Testis (tissue), 3 donors: Measurements from ENCODE around the gene TCF7L2. TPM values are rescaled to one million over a fixed set of nuclear protein-coding genes. Genes with fewer than 3 reads are reported as not detected.

ENCODE experiments used
- DNase-seq: peaks from one replicate; pipeline ENCODE4 v3.0.0-alpha.2; 2019
- H3K27ac ChIP-seq, 2 donors: fragments of 200-600 bp; sonication (generic); one replicate each; pipeline ENCODE4 v1.5.1; 2019
- H3K27me3 ChIP-seq: fragments of 200-600 bp; sonication (generic); one replicate; pipeline ENCODE4 v1.5.1; 2019
- H3K36me3 ChIP-seq: fragments of 200-600 bp; sonication (generic); one replicate; pipeline ENCODE4 v1.5.1; 2017; ENCODE audit warnings: low read depth; ENCODE audit errors: missing control alignments
- H3K4me1 ChIP-seq: fragments of 200-600 bp; sonication (generic); one replicate; pipeline ENCODE4 v1.5.1; 2019
- H3K4me3 ChIP-seq, 2 donors: fragments of 200-600 bp; sonication (generic); one replicate each; pipeline ENCODE4 v1.5.1; 2017 to 2019
- H3K9me3 ChIP-seq: fragments of 200-600 bp; sonication (generic); one replicate; pipeline ENCODE4 v1.5.1; 2017
- CTCF ChIP-seq, 3 experiments: fragments of 450-650 bp in 2 of 3; fragments of 200-600 bp in 1 of 3; sonication (generic) in 1 of 3; IDR thresholded peaks; one replicate each; pipeline ENCODE4 v1.5.1; 2016 to 2019; ENCODE audit warnings: antibody characterized with exemption in 3 of 3, mild to moderate bottlenecking in 2 of 3, moderate library complexity in 1 of 3
- POLR2A ChIP-seq: fragments of 450-650 bp; IDR thresholded peaks from one replicate; pipeline ENCODE4 v1.6.1; 2017; ENCODE audit warnings: antibody characterized with exemption, mild to moderate bottlenecking, moderate library complexity
- WGBS, 2 donors: methylation state at CpG; one replicate each; pipeline ENCODE4 v1.1.5; 2018; 5-methylcytosine and 5-hydroxymethylcytosine counted together
- intact Hi-C: fragments of 100-400 bp; cut with DNase I; formaldehyde crosslinking; loops from one replicate; pipeline ENCODE4 v1.15.1; 2023; ENCODE audit warnings: low total_unique reads
- polyA plus RNA-seq: library from polyadenylated mRNA; stranded (reverse); fragments of 350-450 nt; fragmentation: Illumina TruSeq; extraction: RNeasy Lipid Tissue Mini Kit (QIAGEN cat#74804); gene quantifications from one replicate; pipeline ENCODE4 v1.2.3, GENCODE V29; 2014; ENCODE audit warnings: low read depth, low replicate concordance; ENCODE audit not compliant: insufficient read depth
- total RNA-seq, 2 donors: library from RNA; depleted of rRNA; stranded (reverse); fragments of >200 nt; gene quantifications; one replicate each; pipeline ENCODE4 v1.2.3, GENCODE V29; 2016

TCF7L2 gene
- total and polyA plus RNA-seq, 3 donors from 2014 or later = 18.5 to 25.4 (median 23.3) TPM

GRCh38 chr10:112927980-112928379 is 22.1 kb upstream of the TCF7L2 start:
- Histone ChIP-seq H3K27ac (no peak overlapping the region), H3K27me3 (no peaks in the 10 kb centered on the region), H3K9me3 (no peaks in the 10 kb centered on the region), H3K36me3 (no peaks in the 10 kb centered on the region), H3K4me1 (no peaks in the 10 kb centered on the region), H3K4me3 (no peak overlapping the region)
- WGBS, 2 donors = 79 to 96% methylated on average over 2 of the region's 2 CpGs
- no peak for TF ChIP-seq POLR2A
- no peak for TF ChIP-seq CTCF (IDR thresholded peaks at IDR 0.05)
- no peak for DNase-seq
- intact Hi-C loops = no loop called here

GRCh38 chr10:112932658-112933057 is 17.4 kb upstream of the TCF7L2 start:
- DNase-seq = no peak
- intact Hi-C loops = no loop called here
- Histone ChIP-seq H3K9me3 (no peaks in the 10 kb centered on the region), H3K4me1 (no peaks in the 10 kb centered on the region), H3K36me3 (no peaks in the 10 kb centered on the region), H3K27me3 (no peaks in the 10 kb centered on the region), H3K4me3 (no peak overlapping the region), H3K27ac (no peak overlapping the region)
- no peak for TF ChIP-seq CTCF (IDR thresholded peaks at IDR 0.05)
- no peak for TF ChIP-seq POLR2A
- WGBS, 2 donors = 91 to 98% methylated on average over 4 of the region's 4 CpGs

GRCh38 chr10:112934193-112934592 is 15.9 kb upstream of the TCF7L2 start:
- no peaks in the 10 kb centered on the region for H3K4me1 ChIP-seq
- H3K9me3 ChIP-seq = no peaks in the 10 kb centered on the region
- H3K36me3 ChIP-seq = no peaks in the 10 kb centered on the region
- no peaks in the 10 kb centered on the region for H3K27me3 ChIP-seq
- intact Hi-C loops = no loop called here
- 72 to 77% methylated on average over 2 of the region's 2 CpGs for WGBS, 2 donors
- TF ChIP-seq CTCF (IDR thresholded peaks at IDR 0.05) = no peak
- TF ChIP-seq POLR2A = no peak
- H3K4me3 ChIP-seq = no peak overlapping the region
- no peak overlapping the region for H3K27ac ChIP-seq
- no peak for DNase-seq

GRCh38 chr10:112938808-112939482 is 11.1 kb upstream of the TCF7L2 start:
- H3K4me3 ChIP-seq = no peak overlapping the region
- intact Hi-C loops = no loop called here
- no peaks in the 10 kb centered on the region for H3K4me1 ChIP-seq
- H3K36me3 ChIP-seq = no peaks in the 10 kb centered on the region
- H3K9me3 ChIP-seq = no peaks in the 10 kb centered on the region
- no peaks in the 10 kb centered on the region for H3K27me3 ChIP-seq
- 67 to 76% methylated on average over 6 of the region's 6 CpGs for WGBS, 2 donors
- TF ChIP-seq CTCF (IDR thresholded peaks at IDR 0.05) (no peak), POLR2A (no peak)
- H3K27ac ChIP-seq = no peak overlapping the region
- no peak for DNase-seq

- intact Hi-C loops = no loop called here
- no peak for DNase-seq
- TF ChIP-seq POLR2A = no peak
- TF ChIP-seq CTCF (IDR thresholded peaks at IDR 0.05) = no peak
- peaks cover 10% of the 10 kb centered on the region for H3K4me1 ChIP-seq
- H3K27me3 ChIP-seq = no peaks in the 10 kb centered on the region
- no peaks in the 10 kb centered on the region for H3K9me3 ChIP-seq
- H3K27ac ChIP-seq = peak overlapping the region in 1 of 2 donors; percentile 12
- no peak overlapping the region for H3K4me3 ChIP-seq
- 38 to 45% methylated on average over 5 of the region's 5 CpGs for WGBS, 2 donors
- H3K36me3 ChIP-seq = no peaks in the 10 kb centered on the region
Observed at GRCh38 chr10:112945811-112946210, 4.2 kb upstream of the TCF7L2 start.
